ENCODE results near the gene ADH1A. TPM values are rescaled to one million over a fixed set of nuclear protein-coding genes. Genes with fewer than 3 reads are reported as not detected.
"Not testable (repeated sequence)": the region's sequence is repeated elsewhere in the genome, so short reads cannot be mapped to it uniquely, and the experiment has no call there.

The ADH1A gene
- total RNA-seq, 1 experiment from 2014 or later: not detected

- intact Hi-C loops (cut with micrococcal nuclease): no loop called here
Measured at GRCh38 chr4:99321241-99322191, 30.7 kb upstream of the ADH1A start, which contains the start of gene ADH1B. Gene ADH1B, minus strand, starts transcription at chr4:99321401. Its CDS starts 70 bp downstream, at chr4:99321331.

GRCh38 chr4:99317811-99318210, 27.0 kb upstream of the ADH1A start:
- intact Hi-C loops (cut with micrococcal nuclease); H3K9me3 ChIP-seq (ENCODE audit: control insufficient read depth in 1 of 2, insufficient read depth in 1 of 2, low read depth in 1 of 2, low read length in 2 of 2); H3K4me1 ChIP-seq (ENCODE audit: control insufficient read depth in 1 of 2, insufficient read depth in 2 of 2, low read length in 2 of 2); H3K79me2 ChIP-seq (ENCODE audit: insufficient read depth, low read length); ATAC-seq; CTCF ChIA-PET; H3K4me2 ChIP-seq (ENCODE audit: low read length); H3K27ac ChIP-seq (ENCODE audit: low read depth, low read length); BruUV-seq (replicated peaks); H3K9me2 ChIP-seq (ENCODE audit: insufficient read depth); DNase-seq (ENCODE audit: low read depth, low spot score); RAD21 ChIA-PET (ENCODE audit: low non-redundant PET in 1 of 2, low total read pairs in 2 of 2, uncharacterized antibody in 2 of 2, unreplicated experiment in 2 of 2); POLR2A ChIA-PET; H2AFZ ChIP-seq (ENCODE audit: low read depth, low read length, poor library complexity, severe bottlenecking); H4K20me1 ChIP-seq (ENCODE audit: insufficient read depth); H3K4me3 ChIP-seq (replicated peaks in 1 of 2; ENCODE audit: low read depth in 1 of 2, low read length in 2 of 2); H3K9ac ChIP-seq (ENCODE audit: low read length); H3K27me3 ChIP-seq (ENCODE audit: insufficient read depth, low read length); H3K36me3 ChIP-seq (ENCODE audit: control insufficient read depth in 1 of 2, insufficient read depth in 2 of 2, low read length in 2 of 2): not testable (repeated sequence)

More at GRCh38 chr4:99321241-99322191, 30.7 kb upstream of the ADH1A start, which contains the start of gene ADH1B:
- Histone ChIP-seq H3K27me3 (ENCODE audit: insufficient read depth, low read length) (no peaks in the 10 kb centered on the region), H3K27ac (ENCODE audit: low read depth, low read length) (no peak within 1 kb of the TSS), H3K4me3 (replicated peaks in 1 of 2; ENCODE audit: low read depth in 1 of 2, low read length in 2 of 2) (no peak within 1 kb of the TSS), H3K9me2 (ENCODE audit: insufficient read depth) (no peaks in the 10 kb centered on the region; the same call in 1 of the 2 replicates), H3K4me2 (ENCODE audit: low read length) (no peak within 1 kb of the TSS), H3K4me1 (ENCODE audit: control insufficient read depth in 1 of 2, insufficient read depth in 2 of 2, low read length in 2 of 2) (no peaks in the 10 kb centered on the region), H4K20me1 (ENCODE audit: insufficient read depth) (no peaks in the 10 kb centered on the region), H3K79me2 (ENCODE audit: insufficient read depth, low read length) (no peaks in the 10 kb centered on the region), H3K36me3 (ENCODE audit: control insufficient read depth in 1 of 2, insufficient read depth in 2 of 2, low read length in 2 of 2) (no peaks in the 10 kb centered on the region), H3K9me3 (ENCODE audit: control insufficient read depth in 1 of 2, insufficient read depth in 1 of 2, low read depth in 1 of 2, low read length in 2 of 2) (no peaks in the 10 kb centered on the region), H2AFZ (ENCODE audit: low read depth, low read length, poor library complexity, severe bottlenecking) (no peak within 1 kb of the TSS), H3K9ac (ENCODE audit: low read length) (no peak within 1 kb of the TSS)
- TF ChIP-seq SP1 (IDR thresholded peaks at IDR 0.05; ENCODE audit: low read depth) (no peak), JUND (IDR thresholded peaks at IDR 0.05) (no peak), EZH2phosphoT487 (IDR thresholded peaks at IDR 0.05; ENCODE audit: borderline replicate concordance) (no peak), YY1 (IDR thresholded peaks at IDR 0.05; ENCODE audit: extremely low read depth, insufficient replicate concordance, low read depth, low read length) (no peak), ZFX (IDR thresholded peaks at IDR 0.05) (no peak), POLR2A (IDR thresholded peaks at IDR 0.05; ENCODE audit: borderline replicate concordance, extremely low read depth, insufficient read depth, insufficient read length) (no peak), RAD21 (IDR thresholded peaks at IDR 0.05; ENCODE audit: low read depth) (no peak), REST (IDR thresholded peaks at IDR 0.05; ENCODE audit: low read depth) (no peak), TCF7L2 (IDR thresholded peaks at IDR 0.05; ENCODE audit: borderline replicate concordance, extremely low read depth, insufficient read depth, insufficient read length) (no peak), ELF1 (IDR thresholded peaks at IDR 0.05; ENCODE audit: borderline replicate concordance, low read depth) (no peak), CBX3 (IDR thresholded peaks at IDR 0.05; ENCODE audit: low read depth) (no peak), EGR1 (IDR thresholded peaks at IDR 0.05; ENCODE audit: low read depth) (no peak)
- POLR2A ChIA-PET: no interaction called here
- DNase-seq (ENCODE audit: low read depth, low spot score) (no peak), ATAC-seq (no peak)
- CTCF ChIA-PET: no interaction called here
- BruUV-seq (replicated peaks): no TSS peak
- RAD21 ChIA-PET (ENCODE audit: low non-redundant PET in 1 of 2, low total read pairs in 2 of 2, uncharacterized antibody in 2 of 2, unreplicated experiment in 2 of 2): no interaction called here

Data from HCT116 (cell line).